Measurements from ENCODE around the gene GDI1.

DNA sequence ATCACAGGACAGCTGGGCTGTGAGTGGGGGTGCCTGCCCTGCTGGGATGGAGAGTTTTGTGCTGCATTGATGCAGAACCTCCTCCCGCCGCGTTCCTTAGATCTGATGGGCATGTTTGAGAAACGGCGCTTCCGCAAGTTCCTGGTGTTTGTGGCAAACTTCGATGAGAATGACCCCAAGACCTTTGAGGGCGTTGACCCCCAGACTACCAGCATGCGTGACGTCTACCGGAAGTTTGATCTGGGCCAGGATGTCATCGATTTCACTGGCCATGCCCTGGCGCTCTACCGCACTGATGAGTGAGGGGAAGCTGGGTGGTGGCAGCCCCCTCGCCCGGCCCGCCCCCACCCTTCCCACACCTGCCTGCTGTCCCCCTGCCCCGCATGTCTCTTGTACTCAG lies 2.9 kb downstream of the GDI1 start:
- TF ChIP-seq CTCF (IDR thresholded peaks at IDR 0.05; ENCODE audit: insufficient read depth, low read depth, low read length) (no peak), EZH2 (IDR thresholded peaks at IDR 0.05; ENCODE audit: insufficient read depth, low read length) (no peak)

All from astrocyte (in vitro differentiated cells and primary cell).